Retinal pigment epithelial cell (primary cell): ENCODE results near the gene TMEM121.

ENCODE experiments used
- DNase-seq: peaks from one replicate; pipeline ENCODE4 v3.0.0-alpha.2; 2010; ENCODE audit warnings: low read depth
- H3K4me3 ChIP-seq: 2 replicates; pipeline ENCODE4 v1.5.1; 2011; ENCODE audit warnings: mild to moderate bottlenecking, low read length, control low read depth, moderate library complexity
- CTCF ChIP-seq: conservative IDR thresholded peaks from 2 replicates; pipeline ENCODE4 v1.5.1; 2011; ENCODE audit warnings: low read depth, low read length, control low read depth, inconsistent platforms

The TMEM121 gene

DNA sequence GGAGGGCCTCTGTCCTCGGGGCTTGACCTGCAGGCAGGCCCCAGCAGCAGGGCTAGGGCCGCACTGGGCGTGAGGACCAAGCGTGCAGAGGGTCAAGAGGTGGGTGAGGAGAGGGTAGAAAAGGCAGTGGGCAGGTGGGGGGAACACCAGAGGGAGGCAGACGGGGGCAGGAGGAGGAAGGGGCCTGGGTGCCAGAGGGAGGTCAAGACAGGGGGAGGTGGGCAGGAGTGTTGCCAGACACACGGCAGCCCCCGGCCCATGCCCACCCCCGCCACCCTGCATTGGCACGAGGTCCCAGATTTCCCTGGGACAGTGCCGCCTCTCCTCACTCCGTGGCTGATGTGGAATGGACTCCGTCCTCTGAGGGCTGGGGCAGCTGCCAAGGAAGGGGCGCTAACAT, 8.2 kb downstream of the TMEM121 start:
- no peak overlapping the region for H3K4me3 ChIP-seq
- no peak for DNase-seq
- no peak for TF ChIP-seq CTCF

- no peak for TF ChIP-seq CTCF
- DNase-seq, result no peak
- no peak overlapping the region for H3K4me3 ChIP-seq
These were observed 9.7 kb downstream of the TMEM121 start for GRCh38 chr14:105536051-105536450.

DNA sequence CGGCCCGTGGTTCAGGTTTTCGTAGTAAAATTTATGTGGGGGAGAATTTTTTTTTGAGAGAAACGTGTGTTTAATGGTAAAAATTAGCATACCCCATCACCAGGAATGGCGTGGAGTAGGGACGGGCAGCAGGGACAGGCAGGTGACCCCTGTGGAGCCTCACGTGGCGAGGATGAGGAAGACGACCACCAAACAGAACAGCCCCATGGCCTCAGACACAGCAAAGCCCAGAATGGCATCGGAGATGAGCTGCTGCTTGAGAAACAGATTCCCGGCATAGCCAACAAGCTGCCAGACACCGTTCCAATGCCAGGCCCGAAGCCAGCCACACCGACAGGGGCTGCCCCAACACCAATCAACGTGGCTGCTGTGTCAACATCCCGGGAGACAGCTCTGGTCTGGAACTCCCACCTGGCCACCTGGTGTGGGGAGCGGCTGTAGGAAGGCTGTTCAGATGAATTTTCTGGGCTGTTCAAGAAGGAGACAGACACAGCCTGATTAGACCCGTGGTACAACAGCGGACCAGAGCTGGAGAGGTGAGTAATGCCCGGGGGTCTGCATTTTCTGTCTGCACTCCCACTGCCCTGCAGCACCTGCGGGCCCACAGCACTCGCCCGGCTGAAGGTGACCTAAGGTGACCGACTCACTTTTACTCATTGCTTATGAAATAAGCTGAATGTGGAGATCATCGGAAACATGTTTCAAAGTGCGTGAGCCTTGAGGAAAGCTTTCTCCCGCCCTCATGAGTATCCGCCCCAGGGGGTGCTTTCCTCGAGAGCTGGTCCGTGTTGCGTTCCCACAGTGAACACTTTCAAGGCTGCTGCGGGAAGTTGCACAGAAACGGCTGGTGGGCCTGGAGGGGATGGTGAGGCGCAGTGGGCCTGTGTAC, 10.6 kb downstream of the TMEM121 start:
- no peak for DNase-seq
- no peak overlapping the region for H3K4me3 ChIP-seq
- no peak for TF ChIP-seq CTCF

DNA sequence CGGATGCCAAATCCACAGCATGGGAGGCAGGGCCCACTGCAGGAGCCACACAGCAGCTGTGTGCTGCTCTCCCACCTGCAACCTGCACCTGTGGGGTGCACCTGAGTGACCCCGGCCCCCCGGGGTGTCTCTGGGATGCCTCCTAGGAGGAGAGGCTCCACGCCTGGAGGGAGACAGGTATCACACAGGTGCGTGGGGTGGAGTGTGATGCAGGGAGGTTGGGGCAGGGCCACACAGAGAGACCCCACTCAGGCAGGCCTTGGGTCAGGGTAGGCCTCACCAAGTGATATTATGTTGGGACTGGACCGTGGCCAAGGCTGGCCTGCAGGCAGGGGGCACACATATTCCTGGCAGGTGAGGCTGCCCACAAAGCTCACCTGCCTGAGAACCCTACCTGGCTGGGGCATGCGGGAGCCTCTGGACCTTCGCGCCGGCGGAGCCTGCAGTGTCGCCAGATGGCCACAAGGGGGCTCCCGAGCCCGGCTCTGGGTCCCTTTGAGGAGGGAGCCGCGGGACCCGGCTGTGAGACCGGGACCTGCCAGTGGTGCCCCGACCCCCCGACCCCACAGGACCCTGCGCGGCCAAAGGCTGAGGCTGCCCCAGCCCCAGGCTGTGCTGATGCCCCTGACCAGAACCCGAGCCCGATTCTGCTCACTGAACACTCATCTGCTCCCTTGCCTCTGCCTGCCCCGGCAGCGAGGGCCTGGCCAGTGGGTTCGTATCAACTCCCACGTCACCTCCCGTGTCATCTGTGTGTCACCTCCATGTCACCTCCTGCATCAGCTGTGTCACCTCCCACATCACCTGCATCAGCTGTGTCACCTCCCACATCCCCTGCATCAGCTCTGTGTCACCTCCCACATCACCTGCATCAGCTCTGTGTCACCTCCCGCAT, 11.4 kb downstream of the TMEM121 start:
- H3K4me3 ChIP-seq, result no peak overlapping the region
- TF ChIP-seq CTCF, result peak; percentile 93
- no peak for DNase-seq

GRCh38 chr14:105538481-105539049, 12.2 kb downstream of the TMEM121 start:
- DNase-seq, result no peak
- no peak overlapping the region for H3K4me3 ChIP-seq
- no peak for TF ChIP-seq CTCF

- no peak overlapping the region for H3K4me3 ChIP-seq
- DNase-seq, result no peak
- no peak for TF ChIP-seq CTCF
These were observed 14.4 kb downstream of the TMEM121 start for GRCh38 chr14:105540811-105541210.
